Neural progenitor cell (in vitro differentiated cells): ENCODE results near the gene FHOD3.

Source experiments
- CTCF ChIP-seq: fragments of 200-600 bp; sonication (generic); IDR thresholded peaks from 2 replicates; pipeline ENCODE4 v1.5.1; 2017; ENCODE audit warnings: antibody characterized with exemption, mild to moderate bottlenecking
- EZH2 ChIP-seq: fragments of 200-600 bp; sonication (generic); IDR thresholded peaks from 2 replicates; pipeline ENCODE4 v1.6.1; 2017; ENCODE audit warnings: antibody characterized with exemption, mild to moderate bottlenecking, moderate library complexity
- EZH2phosphoT487 ChIP-seq: fragments of 200-600 bp; sonication (generic); IDR thresholded peaks from 2 replicates; pipeline ENCODE4 v1.6.1; 2017; ENCODE audit warnings: antibody characterized with exemption

GRCh38 chr18:36460324-36460850 lies 162.9 kb downstream of the FHOD3 start:
- TF ChIP-seq EZH2 (no peak), CTCF (no peak), EZH2phosphoT487 (no peak)
